NCI-H774 (cell line): Measurements from ENCODE around the gene LIF.

Source experiments
- DNase-seq: peaks from one replicate; lab custom pipeline; 2025; lab: John Stamatoyannopoulos, UW

Gene LIF

GRCh38 chr22:30245985-30246813, at the start of gene LIF:
Gene LIF (minus strand): TSS chr22:30246759. CDS start chr22:30246695, 64 bp downstream.
- no peak for DNase-seq

- DNase-seq = no peak
Observed at GRCh38 chr22:30296324-30296723, 49.8 kb upstream of the LIF start.

- DNase-seq = no peak
Observed at GRCh38 chr22:30295576-30295975, 49.0 kb upstream of the LIF start.

- DNase-seq = no peak
Observed at GRCh38 chr22:30294830-30295229, 48.3 kb upstream of the LIF start.

- DNase-seq = no peak
Observed at GRCh38 chr22:30294066-30294465, 47.5 kb upstream of the LIF start.

GRCh38 chr22:30293026-30293425, 46.5 kb upstream of the LIF start:
- no peak for DNase-seq

GRCh38 chr22:30292069-30292970, 45.8 kb upstream of the LIF start:
- no peak for DNase-seq

- peak; percentile 17 for DNase-seq
Observed at GRCh38 chr22:30291058-30291892, 44.7 kb upstream of the LIF start.

- DNase-seq = no peak
Observed at GRCh38 chr22:30290342-30291057, 43.9 kb upstream of the LIF start.

- DNase-seq = no peak
Observed at GRCh38 chr22:30289980-30290313, 43.4 kb upstream of the LIF start.

- peak; percentile 86 for DNase-seq
Observed at GRCh38 chr22:30289141-30289979, 42.8 kb upstream of the LIF start, which contains the start of gene CASTOR1. Gene CASTOR1 (minus strand): TSS chr22:30289505. CDS start chr22:30289497, 8 bp downstream.

GRCh38 chr22:30288419-30289140, 42.0 kb upstream of the LIF start:
- DNase-seq = no peak

GRCh38 chr22:30287648-30288418, 41.3 kb upstream of the LIF start:
- DNase-seq = no peak

- no peak for DNase-seq
Observed at GRCh38 chr22:30286813-30287647, 40.5 kb upstream of the LIF start.

GRCh38 chr22:30286331-30286730, 39.8 kb upstream of the LIF start:
- no peak for DNase-seq

GRCh38 chr22:30285846-30286200, 39.3 kb upstream of the LIF start:
- no peak for DNase-seq

GRCh38 chr22:30285176-30285845, 38.8 kb upstream of the LIF start:
- DNase-seq = no peak

- no peak for DNase-seq
Observed at GRCh38 chr22:30284666-30285065, 38.1 kb upstream of the LIF start.
